Skin epidermis (tissue), 12 donors: ENCODE measurements around the gene ANO9.

Experiments
- H3K27ac ChIP-seq, 21 experiments: fragments of 200-600 bp; sonication (generic) in 11 of 21; one replicate each; pipeline ENCODE4 v1.5.0; 2020; ENCODE audit warnings: mild to moderate bottlenecking in 3 of 21, inconsistent platforms in 2 of 21, moderate library complexity in 2 of 21
- H3K4me3 ChIP-seq, 7 experiments: fragments of 200-600 bp; sonication (generic) in 2 of 7; one replicate each; pipeline ENCODE4 v1.5.0; 2020; ENCODE audit warnings: inconsistent platforms in 2 of 7, mild to moderate bottlenecking in 2 of 7, moderate library complexity in 1 of 7

The ANO9 gene

GRCh38 chr11:472272-472671, 30.5 kb upstream of the ANO9 start:
- Histone ChIP-seq H3K4me3 (no peak overlapping the region), H3K27ac (no peak overlapping the region)

DNA sequence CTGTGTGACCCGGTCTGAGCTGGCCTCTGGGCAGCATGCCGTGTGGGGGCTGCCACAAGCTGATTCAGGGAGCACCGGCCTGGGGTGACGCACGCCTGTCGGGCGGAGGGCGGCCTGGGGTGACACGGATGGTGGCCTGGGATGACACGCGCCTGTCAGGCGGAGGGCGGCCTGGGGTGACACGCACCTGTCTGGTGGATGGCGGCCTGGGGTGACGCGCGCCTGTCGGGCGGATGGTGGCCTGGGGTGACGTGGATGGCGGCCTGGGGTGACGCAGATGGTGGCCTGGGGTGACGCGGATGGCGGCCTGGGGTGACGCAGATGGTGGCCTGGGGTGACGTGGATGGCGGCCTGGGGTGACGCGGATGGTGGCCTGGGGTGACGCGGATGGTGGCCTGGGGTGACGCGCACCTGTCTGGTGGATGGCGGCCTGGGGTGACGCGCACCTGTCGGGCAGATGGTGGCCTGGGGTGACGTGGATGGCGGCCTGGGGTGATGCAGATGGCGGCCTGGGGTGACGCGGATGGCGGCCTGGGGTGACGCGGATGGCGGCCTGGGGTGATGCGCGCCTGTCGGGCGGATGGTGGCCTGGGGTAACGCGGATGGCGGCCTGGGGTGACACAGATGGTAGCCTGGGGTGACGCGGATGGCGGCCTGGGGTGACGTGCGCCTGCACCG, 29.8 kb upstream of the ANO9 start:
- H3K27ac ChIP-seq = peak overlapping the region in 1 of 21 experiments; percentile 29
- no peak overlapping the region for H3K4me3 ChIP-seq

GRCh38 chr11:469684-470560, 28.1 kb upstream of the ANO9 start:
- Histone ChIP-seq H3K4me3 (peak overlapping the region in 2 of 7 experiments; percentile 0 to 14), H3K27ac (peak overlapping the region in 19 of 21 experiments; percentile 6 to 85 (median 68))

DNA sequence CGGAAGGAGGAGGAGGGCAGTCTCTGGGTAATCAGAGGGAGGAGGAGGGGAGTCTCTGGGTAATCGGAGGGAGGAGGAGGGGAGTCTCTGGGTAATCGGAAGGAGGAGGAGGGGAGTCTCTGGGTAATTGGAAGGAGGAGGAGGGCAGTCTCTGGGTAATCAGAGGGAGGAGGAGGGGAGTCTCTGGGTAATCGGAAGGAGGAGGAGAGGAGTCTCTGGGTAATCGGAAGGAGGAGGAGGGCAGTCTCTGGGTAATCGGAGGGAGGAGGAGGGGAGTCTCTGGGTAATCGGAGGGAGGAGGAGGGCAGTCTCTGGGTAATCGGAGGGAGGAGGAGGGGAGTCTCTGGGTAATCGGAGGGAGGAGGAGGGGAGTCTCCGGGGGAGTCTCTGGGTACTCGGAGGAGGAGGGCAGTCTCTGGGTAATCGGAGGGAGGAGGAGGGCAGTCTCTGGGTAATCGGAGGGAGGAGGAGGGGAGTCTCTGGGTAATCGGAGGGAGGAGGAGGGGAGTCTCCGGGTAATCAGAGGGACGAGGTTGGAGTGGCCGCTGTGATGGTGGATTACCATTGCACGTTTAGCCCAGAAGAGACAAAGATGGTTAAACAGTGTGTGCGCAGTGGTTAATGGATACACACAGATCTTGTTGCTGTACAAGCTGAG, 27.3 kb upstream of the ANO9 start:
- Histone ChIP-seq H3K27ac (peak overlapping the region in 17 of 21 experiments; percentile 6 to 85 (median 70)), H3K4me3 (peak overlapping the region in 2 of 7 experiments; percentile 0 to 14)

GRCh38 chr11:468493-468892, 26.7 kb upstream of the ANO9 start:
- peak overlapping the region in 5 of 21 experiments; percentile 6 to 78 (median 30) for H3K27ac ChIP-seq
- no peak overlapping the region for H3K4me3 ChIP-seq

DNA sequence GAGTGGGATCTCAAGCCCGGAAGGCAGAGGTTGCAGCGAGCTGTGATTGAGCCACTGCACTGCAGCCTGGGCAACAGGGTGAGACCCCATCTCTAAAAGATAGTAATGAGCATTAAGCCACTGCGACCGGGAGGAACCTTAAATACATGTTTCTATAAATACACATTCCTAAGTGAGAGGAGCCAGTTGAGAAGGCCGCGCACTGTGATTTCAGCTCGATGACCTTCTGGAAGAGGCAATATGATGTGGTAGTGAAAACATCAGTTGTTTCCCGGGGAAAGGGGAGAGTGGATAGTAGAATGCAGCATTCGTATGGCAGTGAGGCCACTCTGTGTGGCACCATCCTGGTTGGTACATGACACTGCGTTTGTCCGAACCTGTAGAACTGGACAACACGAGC, 26.2 kb upstream of the ANO9 start:
- peak overlapping the region in 2 of 21 experiments; percentile 31 to 78 for H3K27ac ChIP-seq
- H3K4me3 ChIP-seq = no peak overlapping the region

GRCh38 chr11:465896-466530, 24.2 kb upstream of the ANO9 start:
- Histone ChIP-seq H3K27ac (no peak overlapping the region), H3K4me3 (no peak overlapping the region)

GRCh38 chr11:464316-464715, 22.5 kb upstream of the ANO9 start:
- no peak overlapping the region for H3K4me3 ChIP-seq
- H3K27ac ChIP-seq = no peak overlapping the region

GRCh38 chr11:462107-462890, 20.5 kb upstream of the ANO9 start:
- Histone ChIP-seq H3K4me3 (no peak overlapping the region), H3K27ac (peak overlapping the region in 2 of 21 experiments; percentile 58 to 74)

DNA sequence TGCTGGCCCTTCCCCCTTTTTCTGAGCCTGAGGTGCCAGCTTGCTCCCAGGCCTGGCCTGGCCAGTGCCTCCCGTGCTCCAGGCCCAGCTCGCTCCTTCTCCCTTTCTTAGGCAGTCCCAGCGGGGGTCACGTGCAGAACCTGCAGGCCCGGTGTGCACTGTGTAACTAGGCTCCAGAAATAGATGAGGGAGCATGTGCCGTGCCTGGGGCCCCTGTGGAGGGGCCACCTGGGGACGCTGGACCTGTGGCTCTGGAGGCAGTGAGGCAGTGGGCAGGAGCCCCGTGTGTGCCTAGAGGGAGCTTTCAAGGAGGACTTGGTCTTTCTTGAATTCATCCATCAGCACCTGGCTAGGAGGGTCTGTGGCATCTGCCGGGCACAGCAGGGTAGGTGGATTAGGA, 19.8 kb upstream of the ANO9 start:
- H3K4me3 ChIP-seq = no peak overlapping the region

DNA sequence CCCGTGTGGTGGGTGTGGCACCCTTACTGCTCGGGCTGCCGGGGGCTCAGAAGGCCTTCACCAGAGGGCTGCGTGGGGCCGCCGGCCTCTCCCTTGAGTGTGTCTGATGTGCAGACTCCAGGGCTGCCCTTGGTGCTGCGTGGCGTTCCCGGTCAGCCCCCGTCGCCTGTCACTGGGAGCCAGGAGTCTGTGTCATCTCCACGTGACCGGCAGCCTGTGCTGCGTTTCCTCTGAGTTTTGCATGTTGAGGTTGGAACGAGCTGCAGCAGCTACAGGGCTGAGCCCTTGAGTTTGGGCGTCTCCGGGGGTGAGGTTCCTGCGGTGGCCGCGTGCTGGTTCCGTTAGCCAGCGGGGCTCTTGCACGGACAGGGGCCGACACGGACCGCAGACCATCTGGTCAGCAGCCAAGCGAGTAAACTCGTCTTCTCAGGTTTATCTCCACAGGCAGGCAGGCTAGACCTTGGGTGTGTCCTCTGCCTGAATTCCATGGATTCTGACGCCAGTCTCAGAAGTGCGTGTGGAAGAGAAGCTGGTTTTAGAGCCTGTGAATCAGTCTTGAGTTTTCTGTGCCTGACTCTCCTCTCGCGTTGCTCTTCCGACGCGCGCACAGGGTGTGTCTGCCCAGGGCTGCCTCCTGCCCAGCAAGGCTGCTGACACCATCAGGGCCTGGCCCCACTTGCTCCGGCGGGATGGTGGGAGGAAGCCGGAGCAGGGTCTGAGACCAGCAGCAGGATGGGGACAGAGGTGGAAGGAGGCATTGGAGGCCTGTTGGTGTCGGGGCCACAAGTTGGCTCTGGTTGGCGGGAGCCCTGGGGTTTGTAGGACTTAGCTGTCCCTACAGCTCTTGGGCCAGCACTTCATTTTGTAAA, 18.8 kb upstream of the ANO9 start:
- H3K27ac ChIP-seq = peak overlapping the region in 13 of 21 experiments; percentile 22 to 77 (median 58)
- H3K4me3 ChIP-seq = no peak overlapping the region

More for the DNA sequence above, 19.8 kb upstream of the ANO9 start:
- peak overlapping the region in 7 of 21 experiments; percentile 35 to 74 (median 68) for H3K27ac ChIP-seq

GRCh38 chr11:459511-460220, 17.9 kb upstream of the ANO9 start:
- H3K4me3 ChIP-seq = no peak overlapping the region
- peak overlapping the region in 9 of 21 experiments; percentile 27 to 77 (median 68) for H3K27ac ChIP-seq

DNA sequence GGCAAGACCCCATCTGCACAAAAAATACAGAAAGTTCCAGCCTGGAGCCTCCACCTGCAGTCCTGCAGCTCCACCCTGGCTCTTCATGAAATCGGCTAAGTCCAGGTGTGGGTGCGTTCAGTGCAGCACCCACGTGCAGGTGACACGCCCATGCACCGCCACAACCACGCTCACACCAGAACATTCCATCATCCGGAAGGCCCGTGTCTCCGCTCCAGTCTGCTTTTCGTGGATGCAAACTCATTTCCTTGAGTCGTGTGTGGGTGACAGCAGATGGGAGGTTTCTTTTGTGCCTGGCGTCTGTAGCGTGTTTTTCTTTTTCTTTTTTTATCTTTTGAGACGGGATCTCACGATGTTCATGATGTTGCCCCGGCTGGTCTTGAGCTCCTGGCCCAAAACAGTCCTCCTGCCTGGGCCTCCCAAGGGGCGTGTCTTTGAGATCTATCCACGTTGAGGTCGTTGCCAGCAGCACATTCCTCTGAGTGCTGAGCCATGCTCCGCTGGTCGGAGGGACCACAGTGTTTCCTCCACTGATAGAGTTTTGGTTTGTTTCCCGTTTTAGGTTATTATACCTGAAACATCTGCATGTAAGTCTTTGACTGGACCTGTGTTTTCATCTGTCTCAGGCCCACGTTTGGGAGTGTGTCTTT, 15.4 kb upstream of the ANO9 start:
- H3K27ac ChIP-seq = peak overlapping the region in 5 of 21 experiments; percentile 1 to 60 (median 50)
- no peak overlapping the region for H3K4me3 ChIP-seq

DNA sequence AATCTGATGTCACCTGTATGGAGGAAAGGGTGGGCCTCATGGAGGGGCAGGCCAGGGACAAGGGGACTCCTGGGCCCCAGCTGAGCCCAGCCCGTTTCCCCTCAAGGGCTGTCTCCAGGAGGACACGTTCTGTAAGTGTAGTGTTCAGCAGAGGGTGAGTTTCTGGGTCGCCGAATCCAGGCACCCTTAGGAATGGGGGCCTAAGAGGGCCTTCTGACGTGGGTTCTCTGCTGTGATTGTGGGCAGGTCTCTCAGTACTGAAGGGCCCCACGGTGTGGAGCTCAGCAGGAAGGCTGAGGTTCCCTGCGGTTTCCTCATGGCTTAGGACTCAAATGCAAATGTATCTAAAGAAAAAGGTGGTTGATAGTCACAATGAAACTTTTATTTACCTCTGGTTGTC, 14.7 kb upstream of the ANO9 start:
- peak overlapping the region in 6 of 21 experiments; percentile 1 to 62 (median 48) for H3K27ac ChIP-seq
- H3K4me3 ChIP-seq = no peak overlapping the region

DNA sequence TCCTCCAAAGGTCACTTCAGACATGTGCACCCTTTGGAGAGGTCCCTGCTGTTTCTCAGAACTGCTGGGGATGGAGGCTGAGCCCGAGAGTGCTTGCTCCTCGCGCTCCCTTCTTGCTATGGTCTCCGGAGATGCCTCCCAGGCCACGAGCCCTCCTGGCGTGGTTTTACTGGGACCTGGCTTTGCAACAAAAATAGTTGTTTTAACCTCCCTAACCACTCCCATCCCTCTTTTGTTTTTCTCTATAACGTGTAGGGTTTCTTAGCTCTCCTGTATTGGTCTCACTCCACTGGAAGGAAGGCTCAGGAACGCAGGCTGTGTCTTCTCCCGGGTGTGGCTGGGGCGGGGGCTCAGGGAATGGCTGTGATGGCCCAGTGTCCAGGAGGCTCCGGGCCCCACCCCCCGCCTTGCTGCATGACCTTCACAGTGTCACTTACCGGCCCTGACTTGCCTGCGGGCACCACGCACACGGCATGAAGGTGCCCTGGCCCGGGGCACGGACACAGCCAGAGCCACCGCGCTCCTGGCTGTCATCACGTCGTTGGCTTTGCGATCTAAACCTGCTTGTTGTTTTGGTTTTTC, 13.8 kb upstream of the ANO9 start:
- Histone ChIP-seq H3K27ac (peak overlapping the region in 1 of 21 experiments; percentile 25), H3K4me3 (no peak overlapping the region)

DNA sequence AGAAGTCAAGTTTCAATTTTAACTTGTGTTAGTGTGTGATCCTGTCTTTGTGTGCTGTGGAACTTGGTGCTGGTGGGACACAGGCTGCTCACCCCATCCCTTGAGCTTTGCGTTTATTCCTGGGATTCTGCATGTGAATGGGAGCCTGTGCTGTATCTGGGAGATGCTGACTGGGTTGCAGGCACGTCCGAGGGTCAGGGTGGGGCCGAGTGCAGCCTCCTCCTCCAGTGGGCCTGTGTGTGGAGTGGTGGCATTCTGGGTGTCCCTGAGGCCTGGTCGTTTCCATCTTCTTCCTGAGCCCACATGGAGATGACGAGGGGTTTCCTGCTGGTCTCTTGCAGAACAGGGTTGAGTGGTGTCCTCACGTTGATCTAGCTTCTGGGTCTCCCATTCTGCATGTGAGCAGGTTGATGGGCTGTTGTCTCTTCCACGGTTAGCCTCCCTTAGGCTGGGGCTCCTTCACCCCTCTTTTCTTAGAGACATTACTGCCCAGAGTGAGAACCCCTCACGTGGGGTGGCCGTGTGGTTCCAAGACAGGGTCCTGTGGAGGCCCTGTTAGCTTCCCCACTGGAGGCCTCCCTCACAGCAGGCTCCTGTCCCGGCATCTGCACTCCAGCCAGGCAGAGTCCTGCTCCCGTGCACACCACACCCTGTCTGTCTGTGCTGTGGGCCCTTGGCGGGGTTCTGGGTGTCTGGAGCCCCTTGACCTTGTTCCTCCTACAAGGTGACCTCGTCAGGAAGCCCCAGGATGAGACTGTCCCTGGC, 13.2 kb upstream of the ANO9 start:
- peak overlapping the region in 1 of 21 experiments; percentile 8 for H3K27ac ChIP-seq

More for the DNA sequence above, 13.2 kb upstream of the ANO9 start:
- H3K4me3 ChIP-seq = no peak overlapping the region
